Panc1 (cell line): ENCODE measurements around the gene RAD9A. TPM values are rescaled to one million over a fixed set of nuclear protein-coding genes. Genes with fewer than 3 reads are reported as not detected.

ENCODE experiments used
- ATAC-seq: fragments of 200-7000 bp; cut with Tn5 transposase; 2 replicates; pipeline ENCODE4 v1.9.1; 2020; ENCODE audit warnings: mild to moderate bottlenecking, moderate library complexity
- BruUV-seq: library from RNA; stranded (reverse); fragments of 400-500 nt; replicated peaks from 2 replicates; lab custom pipeline; 2021; lab: Mats Ljungman, UMichigan
- CTCF ChIA-PET: fragments of 300-600 bp; sonication (Branson Sonifier 250); formaldehyde crosslinking; loops from one replicate; lab custom pipeline; 2022; ENCODE audit warnings: antibody characterized with exemption; lab: Charles Lee
- POLR2A ChIA-PET: fragments of 300-600 bp; sonication (Branson Sonifier 250); formaldehyde crosslinking; loops from one replicate; lab custom pipeline; 2022; ENCODE audit warnings: antibody characterized with exemption; lab: Charles Lee
- DNase-seq: peaks from one replicate; pipeline ENCODE4 v3.0.0-alpha.2; 2010; ENCODE audit warnings: low read depth, low spot score
- H3K27ac ChIP-seq: 2 replicates; pipeline ENCODE4 v1.5.1; 2011; ENCODE audit warnings: mild to moderate bottlenecking, low read length, inconsistent platforms
- H3K27me3 ChIP-seq: fragments of 200-500 bp; sonication (Bioruptor generic); 2 replicates; pipeline ENCODE4 v1.6.0; 2014; ENCODE audit warnings: low read length, inconsistent platforms; ENCODE audit not compliant: control insufficient read depth, insufficient read depth
- H3K36me3 ChIP-seq: fragments of 200-500 bp; sonication (Bioruptor generic); 2 replicates; pipeline ENCODE4 v1.5.1; 2014; ENCODE audit warnings: inconsistent platforms, mild to moderate bottlenecking, low read length, moderate library complexity; ENCODE audit not compliant: control insufficient read depth, insufficient read depth
- H3K4me1 ChIP-seq: 2 replicates; pipeline ENCODE4 v1.5.1; 2011; ENCODE audit warnings: inconsistent platforms, mild to moderate bottlenecking, low read length, moderate library complexity; ENCODE audit not compliant: control insufficient read depth, insufficient read depth
- H3K4me3 ChIP-seq, 2 experiments: 2 replicates each; pipeline ENCODE4 v1.5.1; 2011 to 2012; ENCODE audit warnings: low read depth in 2 of 2, low read length in 2 of 2, mild to moderate bottlenecking in 2 of 2, inconsistent platforms in 1 of 2, moderate library complexity in 1 of 2
- H3K9me3 ChIP-seq: fragments of 200-500 bp; sonication (Bioruptor generic); 2 replicates; pipeline ENCODE4 v1.5.1; 2014; ENCODE audit warnings: low read depth, mild to moderate bottlenecking, inconsistent platforms, low read length, moderate library complexity; ENCODE audit not compliant: control insufficient read depth, insufficient read depth
- POLR2AphosphoS5 ChIP-seq: IDR thresholded peaks from 2 replicates; pipeline ENCODE4 v1.6.1; 2012; ENCODE audit warnings: mild to moderate bottlenecking, low read depth, low read length, moderate library complexity
- SIN3A ChIP-seq: IDR thresholded peaks from 2 replicates; pipeline ENCODE4 v1.6.1; 2012; ENCODE audit warnings: low read depth, mild to moderate bottlenecking, low read length, moderate library complexity, borderline replicate concordance; ENCODE audit not compliant: insufficient read depth
- TCF7L2 ChIP-seq: IDR thresholded peaks from 2 replicates; pipeline ENCODE4 v1.6.1; 2011; ENCODE audit warnings: mild to moderate bottlenecking, low read depth, low read length, inconsistent platforms
- in situ Hi-C: cut with HindIII; loops from 2 replicates; pipeline ENCODE4 v1.10.0; 2016; ENCODE audit warnings: low sequenced_read_pairs, low pct_unique_long_range_greater_than_20kb
- intact Hi-C: fragments of 100-400 bp; cut with micrococcal nuclease; formaldehyde crosslinking; loops from one replicate; pipeline ENCODE4 v1.10.0; 2022; ENCODE audit not compliant: unreplicated experiment
- total RNA-seq: library from RNA; stranded (reverse); gene quantifications from one replicate; pipeline ENCODE4 v1.2.1, GENCODE V29; 2021; ENCODE audit not compliant: unreplicated experiment
- TF ChIP-seq, protein P1 (sequence below), 2 experiments: IDR thresholded peaks; 2 replicates each; pipeline ENCODE4 v1.6.1; 2011 to 2012; ENCODE audit warnings: low read depth in 2 of 2, control low read depth in 1 of 2, low read length in 1 of 2, mild to moderate bottlenecking in 1 of 2, moderate library complexity in 1 of 2; ENCODE audit not compliant: insufficient read depth in 1 of 2
- TF ChIP-seq, protein P2 (sequence below): fragments of 450-650 bp; IDR thresholded peaks from 2 replicates; pipeline ENCODE4 v1.5.1; 2017; ENCODE audit warnings: mild to moderate bottlenecking

The RAD9A gene
- total RNA-seq, 1 experiment from 2014 or later, result 33.1 TPM

DNA sequence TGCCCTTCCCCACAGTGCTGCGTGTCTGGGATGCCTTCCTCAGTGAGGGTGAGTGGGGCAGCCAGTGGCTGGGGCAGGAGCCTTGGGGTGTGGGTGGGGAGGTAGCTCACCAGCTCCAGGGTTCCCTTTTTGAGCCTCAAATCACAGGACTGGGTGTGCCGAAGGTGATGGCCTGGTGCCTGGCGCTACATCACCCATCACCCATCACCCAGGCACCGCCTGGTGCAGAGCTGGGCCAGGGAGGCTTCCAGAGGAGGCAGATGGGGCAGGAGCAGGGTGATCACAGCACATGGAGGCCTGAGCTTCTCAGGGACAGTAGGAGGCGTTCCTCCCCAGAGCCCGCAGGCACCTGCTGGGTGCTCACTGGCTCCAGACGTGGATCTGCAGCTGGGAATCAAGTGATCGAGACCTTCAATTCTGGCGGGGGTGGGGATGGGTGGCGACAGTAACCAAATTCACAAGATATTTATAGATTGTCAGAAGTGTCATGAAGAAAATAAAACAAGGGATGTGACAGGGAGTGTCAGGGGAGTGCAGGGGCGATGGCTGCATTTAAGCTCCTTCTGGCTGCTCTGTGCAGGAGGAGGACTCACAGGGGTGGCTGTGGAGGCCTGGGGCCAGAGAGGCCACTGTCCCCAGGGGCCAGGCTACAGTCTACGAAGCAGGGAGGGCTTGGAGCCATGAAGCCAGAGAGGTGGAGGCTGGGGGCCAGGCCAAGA lies 15.3 kb downstream of the RAD9A start:
- TF ChIP-seq TCF7L2, result no peak
- TF ChIP-seq, protein P1, sequence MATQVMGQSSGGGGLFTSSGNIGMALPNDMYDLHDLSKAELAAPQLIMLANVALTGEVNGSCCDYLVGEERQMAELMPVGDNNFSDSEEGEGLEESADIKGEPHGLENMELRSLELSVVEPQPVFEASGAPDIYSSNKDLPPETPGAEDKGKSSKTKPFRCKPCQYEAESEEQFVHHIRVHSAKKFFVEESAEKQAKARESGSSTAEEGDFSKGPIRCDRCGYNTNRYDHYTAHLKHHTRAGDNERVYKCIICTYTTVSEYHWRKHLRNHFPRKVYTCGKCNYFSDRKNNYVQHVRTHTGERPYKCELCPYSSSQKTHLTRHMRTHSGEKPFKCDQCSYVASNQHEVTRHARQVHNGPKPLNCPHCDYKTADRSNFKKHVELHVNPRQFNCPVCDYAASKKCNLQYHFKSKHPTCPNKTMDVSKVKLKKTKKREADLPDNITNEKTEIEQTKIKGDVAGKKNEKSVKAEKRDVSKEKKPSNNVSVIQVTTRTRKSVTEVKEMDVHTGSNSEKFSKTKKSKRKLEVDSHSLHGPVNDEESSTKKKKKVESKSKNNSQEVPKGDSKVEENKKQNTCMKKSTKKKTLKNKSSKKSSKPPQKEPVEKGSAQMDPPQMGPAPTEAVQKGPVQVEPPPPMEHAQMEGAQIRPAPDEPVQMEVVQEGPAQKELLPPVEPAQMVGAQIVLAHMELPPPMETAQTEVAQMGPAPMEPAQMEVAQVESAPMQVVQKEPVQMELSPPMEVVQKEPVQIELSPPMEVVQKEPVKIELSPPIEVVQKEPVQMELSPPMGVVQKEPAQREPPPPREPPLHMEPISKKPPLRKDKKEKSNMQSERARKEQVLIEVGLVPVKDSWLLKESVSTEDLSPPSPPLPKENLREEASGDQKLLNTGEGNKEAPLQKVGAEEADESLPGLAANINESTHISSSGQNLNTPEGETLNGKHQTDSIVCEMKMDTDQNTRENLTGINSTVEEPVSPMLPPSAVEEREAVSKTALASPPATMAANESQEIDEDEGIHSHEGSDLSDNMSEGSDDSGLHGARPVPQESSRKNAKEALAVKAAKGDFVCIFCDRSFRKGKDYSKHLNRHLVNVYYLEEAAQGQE (IDR thresholded peaks at IDR 0.05; ENCODE audit: insufficient read depth in 1 of 2, low read depth in 2 of 2, low read length in 1 of 2), result no peak
- no peak for TF ChIP-seq SIN3A
- TF ChIP-seq POLR2AphosphoS5, result no peak
- TF ChIP-seq, protein P2, sequence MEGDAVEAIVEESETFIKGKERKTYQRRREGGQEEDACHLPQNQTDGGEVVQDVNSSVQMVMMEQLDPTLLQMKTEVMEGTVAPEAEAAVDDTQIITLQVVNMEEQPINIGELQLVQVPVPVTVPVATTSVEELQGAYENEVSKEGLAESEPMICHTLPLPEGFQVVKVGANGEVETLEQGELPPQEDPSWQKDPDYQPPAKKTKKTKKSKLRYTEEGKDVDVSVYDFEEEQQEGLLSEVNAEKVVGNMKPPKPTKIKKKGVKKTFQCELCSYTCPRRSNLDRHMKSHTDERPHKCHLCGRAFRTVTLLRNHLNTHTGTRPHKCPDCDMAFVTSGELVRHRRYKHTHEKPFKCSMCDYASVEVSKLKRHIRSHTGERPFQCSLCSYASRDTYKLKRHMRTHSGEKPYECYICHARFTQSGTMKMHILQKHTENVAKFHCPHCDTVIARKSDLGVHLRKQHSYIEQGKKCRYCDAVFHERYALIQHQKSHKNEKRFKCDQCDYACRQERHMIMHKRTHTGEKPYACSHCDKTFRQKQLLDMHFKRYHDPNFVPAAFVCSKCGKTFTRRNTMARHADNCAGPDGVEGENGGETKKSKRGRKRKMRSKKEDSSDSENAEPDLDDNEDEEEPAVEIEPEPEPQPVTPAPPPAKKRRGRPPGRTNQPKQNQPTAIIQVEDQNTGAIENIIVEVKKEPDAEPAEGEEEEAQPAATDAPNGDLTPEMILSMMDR, result no peak
- ChIA-PET POLR2A (no interaction called here), CTCF (interaction anchor here (0.7 to 0.8 kb wide), 3 partner anchors 12 to 1965 kb away, joined by 3 to 4 read pairs (median 4); no protein-coding TSS in a partner anchor)
- no peaks in the 10 kb centered on the region for H3K9me3 ChIP-seq
- no peaks in the 10 kb centered on the region for H3K36me3 ChIP-seq
- H3K27ac ChIP-seq, result no peak overlapping the region
- no peaks in the 10 kb centered on the region for H3K27me3 ChIP-seq
- DNase-seq (no peak), ATAC-seq (peak; percentile 36; the same call in 1 of the 2 replicates)
- in situ Hi-C loops (no loop called here), intact Hi-C loops (no loop called here)
- H3K4me3 ChIP-seq, result no peak overlapping the region
- BruUV-seq, result no TSS peak
- H3K4me1 ChIP-seq, result peaks cover 11% of the 10 kb centered on the region

- Histone ChIP-seq H3K36me3 (no peaks in the 10 kb centered on the region), H3K27ac (no peak overlapping the region), H3K4me1 (peaks cover 8% of the 10 kb centered on the region; the same call in 1 of the 2 replicates), H3K4me3 (no peak overlapping the region), H3K9me3 (no peaks in the 10 kb centered on the region), H3K27me3 (no peaks in the 10 kb centered on the region)
- ChIA-PET CTCF (interaction anchor here (0.6 to 0.7 kb wide), 2 partner anchors 50 to 1965 kb away, joined by 4 to 5 read pairs; no protein-coding TSS in a partner anchor), POLR2A (no interaction called here)
- BruUV-seq, result no TSS peak
- in situ Hi-C loops, result no loop called here
- DNase-seq, result no peak
- TF ChIP-seq TCF7L2, result no peak
- no peak for TF ChIP-seq POLR2AphosphoS5
- no peak for TF ChIP-seq SIN3A
- TF ChIP-seq, protein P1 (IDR thresholded peaks at IDR 0.05; ENCODE audit: insufficient read depth in 1 of 2, low read depth in 2 of 2, low read length in 1 of 2), result no peak
- TF ChIP-seq, protein P2, result no peak
- no peak for ATAC-seq
- intact Hi-C loops, result no loop called here
These were observed 15.9 kb downstream of the RAD9A start for GRCh38 chr11:67407688-67408163.
